ENCODE data around the gene ATXN1. TPM values are rescaled to one million over a fixed set of nuclear protein-coding genes. Genes with fewer than 3 reads are reported as not detected.

The ATXN1 gene
- total RNA-seq, 1 experiment from 2014 or later = 5.6 TPM

- H3T11ph ChIP-seq (ENCODE audit: low read length) = no peak overlapping the region
- no peak for DNase-seq
- H3K27me3 Mint-ChIP-seq (ENCODE audit: low read depth) = no peaks in the 10 kb centered on the region; the same call in 1 of the 2 replicates
- no peak overlapping the region for H4K5ac ChIP-seq (ENCODE audit: insufficient read length, low read depth, low read length)
- H3K9ac ChIP-seq (ENCODE audit: extremely low read depth, insufficient read length, low read length) = no peak overlapping the region
- H3K27me3 ChIP-seq (ENCODE audit: insufficient read depth, low read length) = no peaks in the 10 kb centered on the region
- no peak overlapping the region for H3K18ac ChIP-seq (ENCODE audit: insufficient read length, low read depth, low read length)
- no peak overlapping the region for H3K23ac ChIP-seq (ENCODE audit: insufficient read length, low read depth, low read length)
- H2BK120ac ChIP-seq (ENCODE audit: low read depth, low read length, poor library complexity, severe bottlenecking) = no peak overlapping the region
- H3K27ac Mint-ChIP-seq = peak overlapping the region in 1 of 3 experiments; percentile 10; a peak in 1 of 7 replicates
- H3K14ac ChIP-seq (ENCODE audit: insufficient read depth, low read length) = no peak overlapping the region
- no peaks in the 10 kb centered on the region for H3K79me2 ChIP-seq (ENCODE audit: insufficient read depth, low read length)
- no peaks in the 10 kb centered on the region for H3K9me3 ChIP-seq (ENCODE audit: control insufficient read depth, low read depth, low read length)
- H2AFZ ChIP-seq (ENCODE audit: low read length) = no peak overlapping the region
- no peaks in the 10 kb centered on the region for H3K79me1 ChIP-seq (ENCODE audit: insufficient read depth, low read depth, low read length, poor library complexity, severe bottlenecking)
- H3K4me3 Mint-ChIP-seq = no peak overlapping the region
- 0 out of 5 replicates have a peak, but pooled peaks cover 0 to 2% of the 10 kb centered on the region in 2 experiments for H3K9me3 Mint-ChIP-seq
- no peak overlapping the region for H2BK20ac ChIP-seq (ENCODE audit: low read depth, low read length, poor library complexity, severe bottlenecking)
- no peak overlapping the region for H3K4ac ChIP-seq (ENCODE audit: low read depth, low read length)
- no peak overlapping the region for H2BK12ac ChIP-seq (ENCODE audit: insufficient read length, low read depth, low read length)
- no peak overlapping the region for H2BK15ac ChIP-seq (ENCODE audit: low read depth, low read length)
- H2BK5ac ChIP-seq (ENCODE audit: insufficient read length, low read length) = no peak overlapping the region
- no peaks in the 10 kb centered on the region for H3K36me3 Mint-ChIP-seq (ENCODE audit: insufficient read depth in 1 of 3, low read depth in 3 of 3)
- WGBS (ENCODE audit: extremely low coverage, insufficient read length, low lambda C conversion rate) = no CpG with 5 or more reads among the region's 7 CpGs
- no peak overlapping the region for H4K91ac ChIP-seq (ENCODE audit: insufficient read length, low read depth, low read length)
- peaks cover 2% of the 10 kb centered on the region; the same call in 1 of the 2 replicates for H3K4me1 ChIP-seq (ENCODE audit: insufficient read depth, low read length)
- TF ChIP-seq CTCF (conservative IDR thresholded peaks at IDR 0.05) = no peak
- no peaks in the 10 kb centered on the region for H4K20me1 ChIP-seq (ENCODE audit: control insufficient read depth, insufficient read depth, insufficient read length)
- H3K4me2 ChIP-seq (ENCODE audit: insufficient read depth, insufficient read length, low read length) = no peak overlapping the region
- no peak overlapping the region for H3K27ac ChIP-seq (ENCODE audit: insufficient read length, low read depth, low read length)
- H3K23me2 ChIP-seq (ENCODE audit: insufficient read length, low read depth, low read length, poor library complexity, severe bottlenecking) = no peaks in the 10 kb centered on the region
- no peak overlapping the region for H2AK5ac ChIP-seq (ENCODE audit: insufficient read length, low read length)
- H4K8ac ChIP-seq (replicated peaks; ENCODE audit: insufficient read length, low read depth, low read length) = no peak overlapping the region
- H3K4me1 Mint-ChIP-seq = peaks cover 21 to 26% of the 10 kb centered on the region in 2 experiments
- H3K56ac ChIP-seq (ENCODE audit: insufficient read length, low read depth, low read length) = no peak overlapping the region
These were observed 63.7 kb downstream of the ATXN1 start for GRCh38 chr6:16697437-16698161.
